Measurements from ENCODE around the gene STIM2.

Gene STIM2

GRCh38 chr4:26837993-26838842, 22.4 kb upstream of the STIM2 start:
- no peak for DNase-seq

- DNase-seq: no peak
Observed at GRCh38 chr4:26839016-26839415, 21.6 kb upstream of the STIM2 start.

GRCh38 chr4:26839534-26839951, 21.1 kb upstream of the STIM2 start:
- no peak for DNase-seq

DNA sequence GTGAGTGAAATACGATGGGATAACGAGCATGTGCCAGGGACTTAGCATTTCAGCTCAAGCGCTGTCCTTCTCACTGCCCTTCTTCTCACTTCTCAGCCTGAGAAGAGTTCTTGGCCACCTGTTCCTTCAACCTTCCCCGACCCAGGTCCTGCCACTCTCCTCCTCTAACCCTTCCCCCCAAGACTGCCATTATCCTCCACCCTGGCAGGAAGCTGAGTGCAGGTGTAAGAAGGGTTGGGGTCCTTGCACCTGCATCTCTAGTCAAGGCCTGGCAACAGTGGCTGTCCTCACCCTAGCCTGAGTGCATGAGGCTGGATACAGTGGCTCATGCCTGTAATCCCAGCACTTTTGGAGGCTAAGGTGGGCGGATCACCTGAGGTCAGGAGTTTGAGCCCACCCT, 19.9 kb upstream of the STIM2 start:
- no peak for DNase-seq

DNA sequence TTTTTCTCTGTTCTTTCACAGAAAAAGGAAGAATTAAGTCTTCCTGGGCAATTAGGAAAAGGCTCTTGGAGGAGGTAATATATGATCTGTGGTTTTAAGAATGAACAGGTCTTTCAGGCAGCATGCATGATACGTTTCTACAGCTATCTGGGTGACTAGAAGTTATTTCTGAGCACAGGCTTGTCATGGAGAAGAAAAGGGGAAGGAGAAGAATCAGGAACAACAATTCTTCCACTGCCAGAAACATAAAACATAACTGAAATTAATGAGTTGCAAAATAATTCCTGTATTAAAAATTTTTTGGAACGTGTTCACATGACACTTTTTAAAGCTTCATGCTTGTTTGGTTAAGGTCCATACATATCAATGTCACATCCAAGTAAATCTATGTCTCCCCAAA, 17.7 kb upstream of the STIM2 start:
- no peak for DNase-seq

DNA sequence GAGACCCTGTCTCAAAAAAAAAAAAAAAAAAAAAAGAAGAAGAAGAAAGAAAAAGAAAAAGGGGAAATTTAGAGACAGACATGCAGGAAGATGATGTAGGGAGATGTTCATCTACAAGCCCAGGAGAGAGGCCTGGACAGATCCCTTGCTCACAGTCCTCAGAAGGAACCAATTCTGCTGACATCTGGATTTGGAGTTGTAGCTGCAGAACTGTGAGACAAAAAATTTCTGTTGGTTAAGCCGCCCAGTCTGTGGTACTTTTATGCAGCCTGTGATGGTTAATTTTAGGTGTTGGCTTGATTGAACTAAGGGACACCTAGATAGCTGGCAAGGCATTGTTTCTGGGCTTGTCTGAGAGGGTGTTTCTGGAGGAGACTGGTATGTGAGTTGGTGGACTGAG, 10.1 kb upstream of the STIM2 start:
- DNase-seq: no peak

- no peak for DNase-seq
Observed at GRCh38 chr4:26851129-26851528, 9.5 kb upstream of the STIM2 start.

DNA sequence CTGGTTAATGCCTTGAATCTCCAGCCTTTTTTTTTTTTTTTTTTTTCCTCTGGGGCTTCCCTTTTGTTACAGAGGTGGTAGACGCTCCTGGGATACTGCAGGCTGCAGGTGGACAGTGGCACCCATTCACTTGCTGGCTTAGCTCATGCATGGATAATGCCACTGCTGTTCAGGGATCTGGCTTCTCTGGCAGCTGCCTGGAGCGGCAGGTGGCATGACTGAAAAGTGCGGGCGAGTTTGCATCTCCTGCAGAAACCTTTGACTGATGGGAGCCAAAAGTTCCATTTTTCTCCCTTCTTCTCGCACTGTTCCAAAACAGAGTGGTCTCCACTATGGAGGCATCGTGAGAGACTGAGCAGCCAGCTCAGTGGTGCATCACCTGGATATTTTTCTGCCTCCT, 5.9 kb upstream of the STIM2 start:
- DNase-seq: no peak

- DNase-seq: no peak
Observed at GRCh38 chr4:26856906-26857277, 3.7 kb upstream of the STIM2 start.

GRCh38 chr4:26857278-26858034, 3.2 kb upstream of the STIM2 start:
- peak; percentile 71 for DNase-seq

- DNase-seq: no peak
Observed at GRCh38 chr4:26858035-26858918, 2.4 kb upstream of the STIM2 start.

GRCh38 chr4:26858947-26859401, 1.7 kb upstream of the STIM2 start:
- DNase-seq: no peak

GRCh38 chr4:26859762-26860156, 882 bp upstream of the STIM2 start:
- DNase-seq: no peak

- DNase-seq: peak; percentile 40
Observed at GRCh38 chr4:26860922-26861433, 337 bp downstream of the STIM2 start.

GRCh38 chr4:26861434-26862186, 969 bp downstream of the STIM2 start:
- peak; percentile 62 for DNase-seq

GRCh38 chr4:26862381-26862915, 1.8 kb downstream of the STIM2 start:
- DNase-seq: no peak

- no peak for DNase-seq
Observed at GRCh38 chr4:26863512-26863911, 2.9 kb downstream of the STIM2 start.

DNA sequence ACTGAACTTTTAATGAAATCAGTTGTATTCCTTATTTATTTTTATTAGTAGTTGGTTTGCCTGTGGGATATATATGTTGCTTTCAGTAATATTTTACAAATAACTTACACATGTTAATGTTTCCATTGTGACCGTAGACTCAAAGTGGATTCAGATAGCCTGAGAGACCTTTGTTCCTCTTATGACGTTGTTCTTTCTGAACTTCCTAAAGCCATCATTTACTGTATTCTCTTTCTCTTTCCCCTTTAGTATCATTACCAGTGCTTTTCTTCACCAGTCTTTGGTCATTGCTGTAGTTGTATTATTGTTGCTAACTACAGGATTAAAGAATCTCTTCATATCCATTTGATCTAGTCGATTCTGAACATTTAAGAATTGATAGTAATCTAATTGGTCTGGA, 4.3 kb downstream of the STIM2 start:
- DNase-seq: no peak

DNA sequence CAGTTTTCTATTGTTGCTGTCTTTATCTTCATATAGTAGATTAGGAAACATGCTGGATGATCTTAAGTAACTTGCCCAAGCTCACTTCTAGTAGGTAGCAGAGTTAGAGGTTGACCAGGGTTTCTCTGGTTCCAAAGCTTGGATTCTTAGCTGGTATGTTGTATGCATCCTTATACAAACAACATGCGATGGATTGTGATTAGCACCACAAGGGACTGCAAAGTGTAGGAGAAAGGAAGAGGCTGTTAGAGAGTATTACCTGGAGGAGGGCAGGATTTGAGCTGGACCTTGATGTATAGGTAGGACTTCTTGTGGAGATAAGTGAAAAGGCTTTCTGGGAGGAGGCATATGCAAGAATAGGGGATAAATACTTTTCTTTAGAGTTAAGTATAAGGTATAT, 5.6 kb downstream of the STIM2 start:
- DNase-seq: no peak

- DNase-seq: no peak
Observed at GRCh38 chr4:26866781-26867180, 6.1 kb downstream of the STIM2 start.

GRCh38 chr4:26867914-26868684, 7.5 kb downstream of the STIM2 start:
- DNase-seq: no peak
